Stimulated activated CD8-positive, alpha-beta memory T cell treated with anti-CD3 and anti-CD28 coated beads, Interleukin-15, amount 100 ng/mL, for 1 hour (primary cell): ENCODE results near the gene STK17B.
"Not testable (repeated sequence)": the region's sequence is repeated elsewhere in the genome, so short reads cannot be mapped to it uniquely, and the experiment has no call there.

Experiments used
- DNase-seq: peaks from one replicate; pipeline ENCODE4 v3.0.0-alpha.2; 2020; ENCODE audit warnings: low read depth

STK17B gene

DNA sequence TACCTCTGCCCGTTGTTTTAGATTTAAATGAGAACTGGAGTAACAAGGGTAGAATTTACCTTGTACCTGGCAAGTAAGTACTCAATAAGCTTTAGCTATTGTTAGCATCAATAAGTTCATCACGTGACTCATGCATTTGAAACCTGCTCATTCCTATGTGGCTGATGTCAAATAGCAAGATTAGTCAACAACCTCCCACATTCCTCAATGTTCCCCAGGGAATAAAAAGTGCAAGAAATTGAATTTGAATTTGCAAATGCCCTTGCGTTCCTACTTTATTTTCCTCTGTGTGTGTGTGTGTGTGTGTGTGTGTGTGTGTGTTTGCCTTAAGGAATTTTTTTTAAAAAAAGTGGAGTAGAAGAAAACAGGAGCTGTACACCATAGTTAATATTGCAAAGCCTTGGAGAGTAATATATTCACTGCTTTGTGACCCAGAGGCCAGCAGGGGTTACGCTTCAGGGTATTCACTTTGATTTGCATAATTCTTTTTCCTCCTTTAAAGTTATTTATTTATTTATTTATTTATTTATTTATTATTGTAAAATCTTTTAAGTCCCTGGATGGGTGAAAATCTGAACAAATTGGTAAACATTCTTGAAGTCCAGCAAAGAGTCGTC is 58.9 kb downstream of the STK17B start:
- DNase-seq, result no peak

- no peak for DNase-seq
These were observed 62.8 kb downstream of the STK17B start for GRCh38 chr2:196108604-196109003.

GRCh38 chr2:196105951-196106350 is 65.4 kb downstream of the STK17B start:
- DNase-seq, result no peak

DNA sequence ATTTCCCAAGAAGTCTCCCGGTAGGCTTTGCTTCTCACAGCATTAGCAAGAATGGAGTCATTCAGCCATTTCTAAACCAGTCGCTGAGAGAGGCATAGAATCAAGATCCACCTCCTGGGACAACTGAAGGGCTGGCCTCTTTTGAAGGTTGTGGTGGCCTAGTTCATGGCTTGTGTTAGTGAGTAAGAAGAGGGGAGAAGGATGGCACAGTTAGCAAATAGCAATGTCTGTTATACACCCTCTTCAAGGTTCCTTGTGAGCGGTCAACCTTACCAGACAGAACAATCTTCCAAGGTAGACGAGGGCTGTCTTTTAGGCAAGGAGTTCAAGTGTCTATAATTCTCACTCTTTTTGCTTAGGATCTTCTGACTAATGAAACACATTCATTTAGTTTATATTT is 67.3 kb downstream of the STK17B start:
- no peak for DNase-seq

DNA sequence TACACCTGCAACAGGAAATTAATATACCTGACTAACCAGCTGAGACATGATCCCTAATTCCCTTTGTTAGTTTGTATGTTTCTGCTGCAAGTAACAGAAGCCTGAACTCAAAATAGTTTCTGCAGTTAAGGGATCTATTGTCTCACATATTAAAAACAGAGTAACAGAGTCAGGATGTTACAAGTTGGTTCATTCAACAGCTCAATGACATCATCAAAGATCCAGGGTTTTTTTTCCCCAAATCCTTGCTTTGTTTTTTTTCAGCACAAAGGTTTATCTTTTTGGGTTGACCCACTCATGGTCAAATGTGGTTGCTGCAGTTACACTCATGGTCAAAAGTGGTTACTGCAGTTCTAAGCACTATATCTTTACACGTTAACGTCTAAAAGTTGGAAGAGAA is 67.8 kb downstream of the STK17B start:
- no peak for DNase-seq

- DNase-seq, result no peak
These were observed 69.9 kb downstream of the STK17B start for GRCh38 chr2:196101325-196101991.

DNA sequence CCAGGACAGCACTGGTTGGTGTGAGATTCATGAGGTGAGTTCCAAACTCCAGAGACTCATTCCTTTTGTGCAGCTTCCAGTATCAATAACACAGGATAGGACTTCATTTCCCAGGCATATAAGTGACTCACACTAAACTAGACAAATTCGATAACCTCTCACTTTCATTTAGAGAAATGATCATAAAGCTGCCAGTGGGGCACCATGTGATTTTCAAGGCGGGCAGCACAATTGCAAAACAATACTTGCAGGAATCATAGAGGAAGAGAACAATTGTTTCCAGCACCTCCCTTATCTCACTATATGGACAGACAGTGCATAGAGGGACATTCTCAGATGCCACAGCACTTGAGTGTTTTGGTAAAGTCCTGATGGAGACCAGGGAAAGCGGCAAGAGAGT is 71.5 kb downstream of the STK17B start:
- no peak for DNase-seq

DNA sequence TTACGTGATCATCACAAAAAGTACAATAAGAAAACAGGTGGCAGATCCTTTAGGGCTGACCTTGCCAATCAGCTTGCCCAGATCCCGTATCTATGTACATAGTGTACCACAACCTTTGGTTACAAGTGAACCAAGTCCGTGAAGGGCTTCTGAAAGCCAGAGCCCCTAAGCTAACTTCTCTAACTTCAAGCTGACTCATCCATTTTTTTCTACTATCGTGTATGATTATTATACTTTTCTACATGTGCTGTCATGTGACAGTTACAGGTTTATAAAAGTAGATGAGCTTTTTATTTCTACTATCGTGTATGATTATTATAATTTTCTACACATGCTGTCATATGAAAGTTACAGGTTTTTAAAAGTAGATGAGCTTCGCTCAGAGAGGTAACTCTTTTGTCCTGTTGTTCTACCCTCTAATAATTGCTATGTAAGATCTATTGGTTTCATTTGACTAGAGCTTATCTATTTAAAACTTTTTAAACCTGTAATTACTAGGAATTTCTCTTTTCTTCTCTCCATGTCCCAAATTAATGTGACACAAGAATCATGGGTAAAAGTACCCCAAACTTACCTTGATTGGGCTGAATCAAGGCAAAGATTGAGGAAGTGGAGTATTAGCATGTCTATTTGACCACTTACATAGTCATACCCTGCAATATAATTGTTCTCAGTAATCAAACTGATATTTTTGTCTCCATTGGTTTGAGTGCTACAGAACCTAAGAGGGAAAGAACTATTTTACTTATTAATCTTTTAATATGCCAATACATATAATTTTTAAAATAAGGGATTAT is 73.3 kb downstream of the STK17B start:
- DNase-seq, result no peak

DNA sequence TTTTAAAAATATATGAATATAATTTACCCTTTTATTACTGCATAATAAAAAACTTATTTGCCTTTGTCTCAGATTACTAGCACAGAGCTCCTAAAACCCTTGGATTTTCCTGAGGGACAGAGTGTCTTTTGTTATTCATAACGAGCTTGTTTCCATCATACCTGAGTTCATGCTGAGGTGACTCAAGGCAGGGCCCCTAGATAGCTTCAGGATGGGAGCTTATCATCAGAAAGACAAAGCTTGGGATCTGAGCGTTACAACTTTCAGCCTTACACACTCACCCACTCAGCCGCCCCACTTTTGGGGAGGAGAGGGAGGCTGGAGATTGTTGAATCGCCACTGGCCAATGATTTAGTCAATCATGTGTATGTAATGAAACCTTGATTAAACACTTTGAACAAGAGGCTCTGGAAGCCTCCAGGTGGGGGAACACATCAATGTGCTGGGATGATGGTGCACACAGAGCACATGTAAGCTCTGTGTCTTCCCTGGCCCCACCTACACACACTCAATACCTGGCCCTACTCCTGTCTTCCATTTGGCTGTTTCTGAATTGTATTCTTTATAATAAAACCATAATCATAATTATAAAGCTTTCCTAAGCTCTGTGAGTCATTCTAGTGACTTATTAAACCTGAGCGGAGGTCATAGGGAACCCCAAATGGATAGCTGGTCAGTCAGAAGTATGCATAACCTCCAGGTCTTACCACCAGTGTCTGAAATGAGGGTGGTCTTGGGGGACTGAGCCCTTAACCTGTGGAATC is 74.2 kb downstream of the STK17B start:
- no peak for DNase-seq

DNA sequence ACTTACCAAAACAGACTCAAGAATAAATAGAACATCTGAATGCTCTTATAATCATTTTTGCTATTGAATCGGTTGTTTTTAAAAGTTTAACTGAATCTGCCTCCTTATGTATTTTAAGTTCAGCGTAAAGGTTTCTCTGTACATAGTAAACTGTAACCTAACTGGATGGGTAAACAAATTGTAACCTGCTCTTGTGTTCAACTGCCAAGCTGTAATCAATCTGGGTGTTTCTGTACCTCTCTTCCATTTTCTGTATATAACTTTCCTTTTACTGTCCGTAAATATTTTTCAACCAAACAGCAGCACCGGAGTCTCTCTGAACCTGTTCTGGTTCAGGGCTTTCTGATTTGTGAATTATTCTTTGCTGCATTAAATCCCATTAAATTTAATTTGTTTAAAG is 75.1 kb downstream of the STK17B start:
- no peak for DNase-seq

GRCh38 chr2:196089448-196089847 is 81.9 kb downstream of the STK17B start:
- DNase-seq, result not testable (repeated sequence)

GRCh38 chr2:196088203-196088602 is 83.2 kb downstream of the STK17B start:
- DNase-seq, result no peak

DNA sequence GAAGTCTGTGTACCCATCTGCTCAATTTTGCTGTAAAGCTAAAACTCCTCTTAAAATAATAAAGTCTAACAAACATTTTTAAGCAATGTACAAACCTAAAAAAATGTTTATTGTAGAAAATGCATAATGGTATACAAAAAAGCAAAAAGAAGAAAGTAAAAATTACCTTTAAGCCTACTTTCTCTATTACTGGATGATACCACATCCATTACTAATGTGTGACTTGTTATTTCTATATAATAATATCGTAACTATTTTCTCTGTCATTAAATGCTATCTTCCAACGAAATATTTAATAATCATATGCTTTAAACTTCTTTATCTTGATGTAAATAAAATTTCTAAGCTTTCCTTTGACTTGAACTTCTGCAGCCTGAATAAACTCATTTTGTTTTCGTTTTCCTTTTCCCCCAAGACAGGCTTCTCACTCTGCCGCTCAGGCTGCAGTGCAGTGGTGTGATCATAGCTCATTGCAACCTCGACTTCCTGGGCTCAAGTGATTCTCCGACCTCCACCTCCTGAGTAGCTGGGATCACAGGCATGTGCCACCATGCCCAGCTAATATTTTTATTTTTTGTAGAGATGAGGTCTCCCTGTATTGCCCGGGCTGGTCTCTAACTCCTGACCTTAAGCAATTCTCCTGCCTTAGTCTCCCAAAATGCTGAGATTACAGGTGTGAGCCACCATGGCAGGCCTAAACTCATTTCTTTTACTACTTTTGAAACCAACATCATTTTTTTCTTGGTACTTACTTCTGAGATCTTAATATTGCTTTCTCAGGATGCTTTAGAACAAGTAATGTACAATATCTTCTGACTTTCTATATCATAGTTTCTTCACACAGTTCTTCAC is 84.6 kb downstream of the STK17B start:
- DNase-seq, result no peak

GRCh38 chr2:196083601-196084000 is 87.8 kb downstream of the STK17B start:
- DNase-seq, result no peak
